K562 (cell line): Measurements from ENCODE around the gene TOM1L2. TPM values are rescaled to one million over a fixed set of nuclear protein-coding genes. Genes with fewer than 3 reads are reported as not detected.
A peak's percentile ranks its signal among the peaks of the same experiment; 100 is the strongest.

Experiments
- CHD7 ChIP-seq: fragments of 200-600 bp; sonication (generic); IDR thresholded peaks from one replicate; pipeline ENCODE4 v1.6.1; 2012; ENCODE audit warnings: mild to moderate bottlenecking, low read depth, low read length, inconsistent platforms
- ESRRA ChIP-seq: fragments of 450-650 bp; IDR thresholded peaks from 2 replicates; pipeline ENCODE4 v1.6.1; 2014; ENCODE audit warnings: low read depth, mild to moderate bottlenecking, moderate library complexity, borderline replicate concordance
- EZH2 ChIP-seq: IDR thresholded peaks from 2 replicates; pipeline ENCODE4 v1.6.1; 2012; ENCODE audit warnings: low read depth, mild to moderate bottlenecking, inconsistent platforms, low read length, borderline replicate concordance
- FOSL1 ChIP-seq: fragments of 200-800 bp; sonication (Bioruptor generic); conservative IDR thresholded peaks from 2 replicates; pipeline ENCODE4 v1.6.1; 2016; ENCODE audit warnings: missing genetic modification characterization, missing compliant biosample characterization
- FOXK2 ChIP-seq, 2 experiments: fragments of 450-650 bp; IDR thresholded peaks in 1 of 2; conservative IDR thresholded peaks in 1 of 2; 2 replicates each; pipeline ENCODE4 v1.6.1; 2016; ENCODE audit warnings: low read depth in 2 of 2, mild to moderate bottlenecking in 1 of 2
- NCOA4 ChIP-seq: fragments of 450-650 bp; IDR thresholded peaks from 2 replicates; pipeline ENCODE4 v1.6.1; 2018; ENCODE audit warnings: mild to moderate bottlenecking; ENCODE audit not compliant: partially characterized antibody
- OTX1 ChIP-seq: fragments of 450-650 bp; formaldehyde crosslinking; IDR thresholded peaks from 2 replicates; pipeline ENCODE4 v1.4.0; 2022; ENCODE audit warnings: mild to moderate bottlenecking
- PRDM10 ChIP-seq: fragments of 450-650 bp; IDR thresholded peaks from 2 replicates; pipeline ENCODE4 v1.6.1; 2018; ENCODE audit not compliant: partially characterized antibody
- TARDBP ChIP-seq: fragments of 450-650 bp; IDR thresholded peaks from 2 replicates; pipeline ENCODE4 v1.6.1; 2016
- ZKSCAN8 ChIP-seq: fragments of 200-800 bp; sonication (Bioruptor generic); IDR thresholded peaks from 2 replicates; pipeline ENCODE4 v1.6.1; 2016; ENCODE audit warnings: missing genetic modification characterization, missing compliant biosample characterization
- ZNF134 ChIP-seq: fragments of 250-450 bp; sonication (Bioruptor Pico); conservative IDR thresholded peaks from 2 replicates; pipeline ENCODE4 v1.4.0; 2020
- polyA plus RNA-seq, 8 experiments: library from polyadenylated mRNA; depleted of rRNA in 4 of 8; stranded (reverse) in 5 of 8; unstranded in 3 of 8; fragments of >200 nt; fragmentation: Nextera tagmentation in 2 of 8; fragmentation: Illumina TruSeq in 1 of 8; extraction: Ambion mirVana in 2 of 8; extraction: Trizol in 1 of 8; gene quantifications; 2 replicates each; pipeline versions ENCODE4 v1.2.1 to v1.2.3, GENCODE V29; 2011 to 2014; ENCODE audit warnings: inconsistent platforms in 1 of 8, missing spikeins in 1 of 8
- total RNA-seq, 7 experiments: library from RNA; depleted of rRNA in 6 of 7; stranded (reverse); fragments of >200 nt in 6 of 7; fragmentation: Illumina TruSeq in 2 of 7; extraction: Trizol in 2 of 7; gene quantifications; 2 replicates each; pipeline versions ENCODE4 v1.2.1 to v1.2.3, GENCODE V29; 2011 to 2021; ENCODE audit warnings: low replicate concordance in 1 of 7
- TF ChIP-seq, protein P1 (sequence below), 2 experiments: IDR thresholded peaks; 2 replicates each; pipeline ENCODE4 v1.6.1; 2011; ENCODE audit warnings: borderline replicate concordance in 1 of 2, control low read depth in 1 of 2, low read depth in 1 of 2, low read length in 1 of 2, mild to moderate bottlenecking in 1 of 2, mixed read lengths in 1 of 2, moderate library complexity in 1 of 2; ENCODE audit not compliant: insufficient read depth in 1 of 2, insufficient read length in 1 of 2, poor library complexity in 1 of 2, severe bottlenecking in 1 of 2; ENCODE audit errors: extremely low read depth in 1 of 2

TOM1L2 gene
- total and polyA plus RNA-seq, 9 of the 15 experiments (the other 6 are each of a cell fraction or from before 2014, with no cell fraction given) = 0.07 to 6.0 (median 2.5) TPM

DNA sequence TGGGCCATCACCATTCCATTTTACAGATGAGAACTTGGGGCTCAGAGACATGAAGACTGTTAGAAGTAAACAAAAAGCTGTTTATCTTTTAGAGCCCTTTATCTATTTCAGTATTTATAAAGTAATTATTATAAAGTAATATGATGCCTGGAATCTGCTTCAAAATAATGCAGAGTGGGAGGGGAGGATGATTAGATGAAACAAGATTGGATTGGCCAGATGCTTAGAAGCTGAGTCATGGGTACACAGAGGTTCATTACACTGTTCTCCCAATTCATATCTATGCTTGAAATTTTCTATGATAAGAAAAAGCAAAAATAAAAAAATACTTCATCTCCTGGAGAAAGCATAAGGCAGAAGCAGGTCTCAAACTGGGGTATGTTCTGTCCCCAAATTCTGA, 29.4 kb downstream of the TOM1L2 start (continued):
- TF ChIP-seq NCOA4 (no peak), CHD7 (no peak), ESRRA (no peak), ZKSCAN8 (CRISPR knock-in tag) (no peak), FOSL1 (tag) (0 out of 2 replicates have a peak, but pooled peaks have one; percentile 17), FOXK2 (conservative IDR thresholded peaks at IDR 0.05 in 1 of 2, IDR thresholded peaks at IDR 0.05 in 1 of 2; ENCODE audit: low read depth in 2 of 2) (no peak), TARDBP (no peak), PRDM10 (no peak), OTX1 (no peak), EZH2 (no peak), ZNF134 (no peak)
- TF ChIP-seq, protein P1, sequence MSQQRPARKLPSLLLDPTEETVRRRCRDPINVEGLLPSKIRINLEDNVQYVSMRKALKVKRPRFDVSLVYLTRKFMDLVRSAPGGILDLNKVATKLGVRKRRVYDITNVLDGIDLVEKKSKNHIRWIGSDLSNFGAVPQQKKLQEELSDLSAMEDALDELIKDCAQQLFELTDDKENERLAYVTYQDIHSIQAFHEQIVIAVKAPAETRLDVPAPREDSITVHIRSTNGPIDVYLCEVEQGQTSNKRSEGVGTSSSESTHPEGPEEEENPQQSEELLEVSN (IDR thresholded peaks at IDR 0.05; ENCODE audit: borderline replicate concordance in 1 of 2, extremely low read depth in 1 of 2, insufficient read depth in 1 of 2, insufficient read length in 1 of 2, low read depth in 1 of 2, low read length in 1 of 2, poor library complexity in 1 of 2, severe bottlenecking in 1 of 2) = no peak
